KG1 (cell line): ENCODE measurements around the gene RAPGEF6.
"Not testable (repeated sequence)": the region's sequence is repeated elsewhere in the genome, so short reads cannot be mapped to it uniquely, and the experiment has no call there.

Experiments used
- DNase-seq: peaks from one replicate; lab custom pipeline; 2025; lab: John Stamatoyannopoulos, UW

The RAPGEF6 gene

GRCh38 chr5:131505237-131505908 is 129.7 kb downstream of the RAPGEF6 start:
- no peak for DNase-seq

- no peak for DNase-seq
Observed at GRCh38 chr5:131496400-131496713, 138.7 kb downstream of the RAPGEF6 start.

GRCh38 chr5:131495536-131496399 is 139.3 kb downstream of the RAPGEF6 start:
- no peak for DNase-seq

GRCh38 chr5:131491749-131492148 is 143.3 kb downstream of the RAPGEF6 start:
- no peak for DNase-seq

GRCh38 chr5:131488463-131488862 is 146.6 kb downstream of the RAPGEF6 start:
- DNase-seq: no peak

- not testable (repeated sequence) for DNase-seq
Observed at GRCh38 chr5:131487371-131487770, 147.7 kb downstream of the RAPGEF6 start.

GRCh38 chr5:131482617-131483016 is 152.4 kb downstream of the RAPGEF6 start:
- no peak for DNase-seq

GRCh38 chr5:131481569-131481968 is 153.5 kb downstream of the RAPGEF6 start:
- no peak for DNase-seq

GRCh38 chr5:131475541-131475941 is 159.5 kb downstream of the RAPGEF6 start:
- DNase-seq: no peak

- no peak for DNase-seq
Observed at GRCh38 chr5:131473731-131474130, 161.3 kb downstream of the RAPGEF6 start.

- DNase-seq: no peak
Observed at GRCh38 chr5:131466171-131466766, 168.8 kb downstream of the RAPGEF6 start.

- no peak for DNase-seq
Observed at GRCh38 chr5:131463656-131464055, 171.4 kb downstream of the RAPGEF6 start.

- DNase-seq: no peak
Observed at GRCh38 chr5:131462454-131462853, 172.6 kb downstream of the RAPGEF6 start.

GRCh38 chr5:131461742-131462141 is 173.3 kb downstream of the RAPGEF6 start:
- no peak for DNase-seq

- no peak for DNase-seq
Observed at GRCh38 chr5:131460867-131461572, 174.0 kb downstream of the RAPGEF6 start.

- no peak for DNase-seq
Observed at GRCh38 chr5:131460133-131460532, 174.9 kb downstream of the RAPGEF6 start.

- DNase-seq: no peak
Observed at GRCh38 chr5:131459216-131459615, 175.8 kb downstream of the RAPGEF6 start.

- no peak for DNase-seq
Observed at GRCh38 chr5:131457193-131457592, 177.8 kb downstream of the RAPGEF6 start.

GRCh38 chr5:131450941-131451340 is 184.1 kb downstream of the RAPGEF6 start:
- no peak for DNase-seq

GRCh38 chr5:131441184-131441583 is 193.8 kb downstream of the RAPGEF6 start:
- no peak for DNase-seq

GRCh38 chr5:131436081-131436480 is 198.9 kb downstream of the RAPGEF6 start:
- DNase-seq: no peak

- no peak for DNase-seq
Observed at GRCh38 chr5:131433109-131433508, 201.9 kb downstream of the RAPGEF6 start.
